RCC 7860 (cell line): ENCODE measurements around the gene NUBP2.

ENCODE experiments used
- DNase-seq: peaks from one replicate; pipeline ENCODE4 v3.0.0-alpha.2; 2015; ENCODE audit warnings: low spot score
- FAIRE-seq: peaks from 2 replicates; lab custom pipeline; 2012; peaks lifted over from hg19 to GRCh38; lab: Jason Lieb, UNC

NUBP2 gene, protein sequence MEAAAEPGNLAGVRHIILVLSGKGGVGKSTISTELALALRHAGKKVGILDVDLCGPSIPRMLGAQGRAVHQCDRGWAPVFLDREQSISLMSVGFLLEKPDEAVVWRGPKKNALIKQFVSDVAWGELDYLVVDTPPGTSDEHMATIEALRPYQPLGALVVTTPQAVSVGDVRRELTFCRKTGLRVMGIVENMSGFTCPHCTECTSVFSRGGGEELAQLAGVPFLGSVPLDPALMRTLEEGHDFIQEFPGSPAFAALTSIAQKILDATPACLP

GRCh38 chr16:1782408-1783264 is at the start of gene NUBP2, which contains the start of gene SPSB3:
Gene NUBP2 (plus strand): TSS chr16:1782960. CDS start chr16:1783021, 61 bp downstream.
Gene SPSB3 (minus strand): TSS chr16:1782571. CDS start chr16:1781483, 1,088 bp downstream.
- FAIRE-seq (peak; percentile 97), DNase-seq (peak; percentile 99)

DNA sequence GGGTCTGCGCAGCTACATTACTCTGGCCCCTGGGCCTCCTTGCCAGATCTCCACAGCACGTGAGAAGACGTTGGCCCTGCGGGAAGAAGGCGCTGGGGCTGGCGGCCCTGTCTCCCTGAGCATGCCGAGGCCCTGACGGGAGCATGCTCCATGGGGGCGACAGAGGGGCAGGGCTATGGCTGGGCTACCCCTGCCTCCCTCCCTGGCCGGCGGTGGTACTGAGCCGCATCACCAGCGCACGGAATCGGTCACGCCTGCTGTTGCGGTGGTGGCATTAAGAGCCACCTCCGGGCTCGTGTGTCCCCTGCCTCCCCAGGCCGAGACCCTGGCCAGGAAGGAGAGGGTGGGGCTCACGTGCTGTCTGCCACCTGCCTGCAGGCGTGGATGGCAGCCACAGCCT is 48.6 kb upstream of the NUBP2 start:
- no peak for DNase-seq
- no peak for FAIRE-seq

DNA sequence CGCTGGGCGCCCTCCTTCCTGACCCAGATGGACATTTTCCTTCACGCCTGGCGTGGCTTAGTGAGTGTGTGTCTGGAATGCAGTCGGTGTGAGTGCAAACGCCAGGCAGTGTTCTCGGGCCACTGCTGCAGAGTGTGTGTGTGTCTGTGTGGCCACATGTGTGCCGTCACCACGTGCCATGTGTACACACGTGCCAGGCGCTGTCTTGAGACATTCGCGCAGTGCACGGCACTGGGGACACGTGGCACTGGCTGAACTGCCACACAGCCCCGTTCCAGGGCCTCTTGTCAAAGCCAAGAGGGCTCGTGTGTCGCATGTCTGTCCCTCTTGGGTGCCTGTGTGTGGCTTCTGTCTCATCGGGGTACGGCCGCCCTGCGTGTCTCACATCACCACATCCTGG is 47.9 kb upstream of the NUBP2 start:
- no peak for FAIRE-seq
- no peak for DNase-seq

- FAIRE-seq, result no peak
These were observed 42.5 kb upstream of the NUBP2 start for GRCh38 chr16:1740234-1740633.

DNA sequence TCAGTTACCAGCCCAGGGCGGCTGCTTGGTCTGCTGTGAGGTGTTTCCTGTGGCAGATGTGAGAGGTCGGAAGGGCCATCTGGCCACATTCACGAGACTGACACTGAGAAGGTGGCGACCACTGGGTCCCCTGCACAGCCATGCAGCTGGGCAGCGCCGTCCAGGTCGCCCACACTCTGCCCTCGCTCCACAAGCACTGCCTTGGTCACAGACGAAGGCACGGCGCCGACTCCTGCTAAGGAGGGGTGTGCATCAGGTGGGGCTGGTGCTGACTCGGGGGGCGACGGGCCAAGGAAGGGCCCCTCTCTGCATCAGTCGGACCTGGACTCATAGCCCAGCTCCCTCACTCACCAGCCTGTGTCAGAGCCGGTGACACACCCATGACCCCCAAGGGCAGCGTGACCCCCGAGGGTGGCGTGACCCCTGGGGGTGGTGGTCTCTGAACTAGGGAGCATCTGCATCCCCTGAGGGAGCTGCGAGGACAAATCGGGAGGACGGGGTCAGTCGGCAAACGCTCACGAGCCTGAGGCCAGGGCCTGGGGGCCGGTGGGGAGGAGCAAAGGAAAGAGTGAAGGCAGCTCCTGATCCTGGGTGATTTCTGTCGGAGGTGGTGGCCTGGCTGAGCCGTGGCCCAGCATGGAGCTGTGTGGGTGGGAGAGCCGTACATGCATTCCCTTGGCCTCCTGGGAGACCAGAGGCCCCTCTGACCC is 41.8 kb upstream of the NUBP2 start:
- DNase-seq (no peak), FAIRE-seq (no peak)

More at GRCh38 chr16:1740234-1740633, 42.5 kb upstream of the NUBP2 start:
- no peak for DNase-seq

DNA sequence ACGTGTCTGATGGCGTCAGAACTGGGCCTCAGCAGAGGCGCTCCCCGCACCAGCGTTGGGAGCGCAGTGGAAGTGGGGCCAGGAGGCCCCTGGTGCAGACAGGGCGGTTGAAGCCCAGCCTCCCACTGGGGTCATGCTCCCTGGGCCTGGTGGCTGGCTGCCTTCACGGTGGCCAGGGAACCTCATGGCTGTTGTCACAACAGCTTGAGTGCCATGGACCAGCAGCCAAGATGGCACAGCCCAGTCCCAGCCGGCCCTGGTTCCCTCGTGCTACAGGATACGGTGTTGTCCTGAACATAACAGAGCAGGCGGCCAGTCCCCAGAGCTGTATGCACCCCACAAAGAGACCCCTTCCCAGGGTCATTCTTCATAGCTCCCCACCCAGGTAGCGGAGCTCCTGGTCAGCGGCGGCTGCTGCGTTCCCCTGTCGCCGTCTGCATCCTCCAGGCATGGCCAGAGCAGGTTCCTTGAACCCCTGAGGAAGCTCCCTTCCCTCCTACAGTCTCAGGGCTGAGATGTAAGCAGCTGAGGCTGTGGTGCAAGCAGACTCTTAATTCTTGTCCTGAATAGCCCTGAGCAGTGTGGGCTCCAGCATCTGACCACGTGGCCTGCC is 41.1 kb upstream of the NUBP2 start:
- FAIRE-seq (no peak), DNase-seq (no peak)

DNA sequence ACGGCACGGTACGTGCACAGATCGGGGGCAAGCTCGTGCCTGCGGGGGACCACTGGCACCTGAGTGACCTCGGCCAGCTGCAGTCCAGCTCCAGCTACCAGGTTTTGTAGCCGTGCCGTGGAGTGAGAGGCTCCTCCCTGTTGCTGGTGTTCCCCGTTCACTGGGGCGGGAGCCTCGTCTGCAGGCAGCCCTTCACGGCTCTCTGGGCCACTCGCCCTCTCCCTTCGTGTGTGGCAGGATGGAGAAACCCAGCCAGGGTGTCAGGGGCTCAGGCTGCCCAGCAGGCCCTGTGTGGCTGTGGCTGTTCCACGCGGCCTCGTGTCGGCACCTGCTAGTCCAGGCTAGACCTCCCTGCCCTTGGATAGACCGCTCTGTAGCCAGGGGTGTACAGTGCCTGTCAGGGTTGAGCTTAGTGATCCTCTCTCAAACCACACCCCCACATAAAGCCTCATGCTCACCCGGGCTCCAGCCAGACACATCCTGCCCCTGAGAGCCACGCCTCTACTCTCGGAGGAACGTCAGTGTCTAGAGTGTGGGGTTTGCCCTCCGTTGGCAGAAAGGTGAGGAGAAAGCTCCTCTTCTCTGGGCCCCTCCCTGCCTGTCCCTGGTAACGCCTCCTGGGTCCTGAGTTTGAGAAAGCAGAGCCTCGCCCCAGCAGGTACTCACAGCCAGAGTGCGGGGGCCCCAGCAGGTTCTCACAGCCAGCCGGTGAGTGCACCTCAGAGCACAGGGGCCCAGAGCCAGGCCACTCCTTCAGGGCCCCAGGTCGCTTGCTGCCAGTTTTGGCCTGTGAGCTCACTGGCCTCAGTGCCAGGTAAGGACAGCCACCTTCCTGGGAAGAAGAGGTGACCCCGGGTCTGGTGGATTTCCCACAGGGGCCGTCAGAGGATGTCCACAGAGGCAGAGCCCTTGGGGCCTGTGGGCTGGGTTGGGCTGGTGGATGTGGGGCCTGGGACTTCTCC is 39.1 kb upstream of the NUBP2 start:
- FAIRE-seq (no peak), DNase-seq (no peak)

GRCh38 chr16:1744338-1744840 is 38.4 kb upstream of the NUBP2 start:
- FAIRE-seq (no peak), DNase-seq (no peak)

DNA sequence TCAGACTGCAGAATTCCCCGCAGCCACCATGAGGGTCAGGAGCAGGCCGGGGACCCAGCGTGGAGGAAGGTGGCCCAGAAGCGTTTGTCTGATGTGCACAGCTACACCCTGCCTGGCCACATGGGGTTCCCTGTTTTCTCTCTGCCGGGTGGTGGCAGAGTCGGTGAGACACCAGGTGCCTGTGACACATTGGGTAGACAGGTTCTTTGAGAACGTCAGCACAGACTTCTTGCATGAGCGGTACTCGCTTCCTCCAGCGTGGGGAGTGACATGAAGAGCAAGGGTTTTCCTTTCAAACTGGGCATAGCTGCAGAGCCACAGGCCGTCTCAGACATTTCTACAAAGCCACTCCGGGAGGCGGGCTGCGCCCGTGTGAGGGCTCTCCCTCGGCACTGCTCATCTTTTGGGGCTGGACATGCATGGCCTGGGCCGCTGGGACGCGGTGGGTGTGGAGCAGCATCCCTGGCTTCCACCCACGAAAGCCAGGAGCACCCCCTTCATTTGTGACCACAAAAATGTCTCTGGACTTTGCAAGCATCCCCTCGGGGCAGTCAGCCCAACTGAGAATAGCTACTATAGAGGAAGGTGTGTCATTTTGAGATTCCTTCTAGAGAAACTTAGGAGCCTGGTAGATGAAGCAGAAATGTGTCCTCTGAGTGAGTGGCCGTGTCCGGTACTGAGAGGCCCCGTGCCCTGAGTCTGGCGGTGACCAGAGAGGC is 37.4 kb upstream of the NUBP2 start:
- DNase-seq (peak; percentile 31), FAIRE-seq (no peak)

DNA sequence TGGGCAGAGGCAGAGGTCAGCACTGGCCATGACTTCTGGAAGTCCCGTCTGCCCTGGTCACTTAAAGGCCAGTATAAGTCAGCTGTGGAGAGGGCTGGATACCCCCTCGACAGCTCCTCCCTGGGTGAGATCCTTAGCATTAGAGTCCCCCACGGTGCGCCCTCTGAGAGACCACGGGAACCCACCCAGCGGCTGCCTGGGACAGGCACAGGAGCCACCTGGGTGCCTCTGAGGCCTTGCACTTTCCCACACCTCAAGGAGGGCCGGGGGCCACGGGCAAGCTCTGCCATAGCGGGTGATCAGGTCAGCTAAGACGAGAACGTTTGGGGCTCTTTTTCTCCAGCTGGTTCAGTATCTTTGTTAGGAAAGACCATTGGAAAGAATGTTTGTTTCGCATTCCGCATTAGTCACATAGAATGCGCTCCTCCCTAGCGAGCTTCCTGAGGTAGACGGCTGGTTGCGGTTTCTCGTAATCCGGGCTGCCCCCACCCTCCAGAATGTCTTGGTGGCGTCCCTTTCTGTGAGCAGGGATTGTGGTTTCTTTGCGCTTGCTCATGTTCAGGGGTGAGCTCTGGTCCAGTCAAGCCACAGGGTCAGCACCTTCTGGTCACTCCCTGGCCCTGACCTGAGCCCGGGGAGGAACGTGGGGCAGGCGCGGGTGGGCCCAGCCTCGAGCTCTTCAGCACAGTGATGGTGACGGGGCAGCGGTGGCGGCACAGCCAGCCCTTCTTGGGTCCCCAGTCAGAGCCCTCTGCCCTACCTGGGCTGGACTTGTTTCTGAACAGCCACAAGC is 36.7 kb upstream of the NUBP2 start:
- DNase-seq (peak; percentile 79), FAIRE-seq (peak; percentile 72)

DNA sequence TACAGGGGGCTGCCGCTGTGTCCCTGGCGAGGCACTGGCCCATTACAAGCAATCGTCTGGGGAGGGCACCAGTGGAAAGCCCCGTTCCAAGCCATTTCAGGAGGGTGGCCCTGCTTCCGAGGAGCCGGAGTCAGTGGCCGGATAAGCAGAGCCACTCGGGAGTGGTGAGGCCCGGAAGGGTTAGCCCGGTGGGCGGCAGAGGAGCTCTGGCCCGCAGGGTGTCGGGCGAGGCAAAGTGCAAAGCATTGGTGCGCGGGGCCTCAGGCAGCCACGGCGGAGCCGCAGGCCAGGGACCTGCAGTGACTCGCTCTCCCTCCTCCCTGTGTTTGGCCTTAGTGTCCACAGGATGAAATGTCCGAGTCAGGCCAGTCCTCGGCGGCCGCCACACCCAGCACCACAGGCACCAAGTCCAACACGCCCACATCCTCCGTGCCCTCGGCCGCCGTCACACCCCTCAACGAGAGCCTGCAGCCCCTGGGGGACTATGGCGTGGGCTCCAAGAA is 36.0 kb upstream of the NUBP2 start:
- DNase-seq, result peak; percentile 22
- FAIRE-seq, result no peak

- FAIRE-seq (no peak), DNase-seq (no peak)
These were observed 34.8 kb upstream of the NUBP2 start for GRCh38 chr16:1747934-1748333.

GRCh38 chr16:1749152-1750117 is 33.3 kb upstream of the NUBP2 start:
- DNase-seq (no peak), FAIRE-seq (no peak)

- no peak for DNase-seq
- FAIRE-seq, result no peak
These were observed 30.8 kb upstream of the NUBP2 start for GRCh38 chr16:1751946-1752345.

- DNase-seq (no peak), FAIRE-seq (no peak)
These were observed 29.9 kb upstream of the NUBP2 start for GRCh38 chr16:1752853-1753252.

DNA sequence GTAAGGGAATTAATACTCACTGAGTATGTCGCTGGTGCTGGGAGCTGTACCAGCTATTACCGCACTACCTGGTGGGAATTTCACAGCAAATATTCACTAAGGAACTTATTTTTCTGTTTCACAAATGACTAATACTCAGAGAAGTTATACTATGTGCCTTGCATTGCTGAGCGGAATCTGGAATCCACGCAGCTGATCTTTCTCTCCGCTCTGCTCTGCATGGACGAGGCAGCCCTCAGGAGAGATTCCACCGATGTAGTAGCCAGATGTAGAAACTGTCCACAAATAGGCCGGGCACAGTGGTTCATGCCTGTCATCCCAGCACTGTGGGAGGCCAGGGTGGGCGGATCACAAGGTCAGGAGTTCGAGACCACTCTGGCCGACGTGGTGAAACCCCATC is 28.6 kb upstream of the NUBP2 start:
- FAIRE-seq (no peak), DNase-seq (no peak)
